GM19463 (cell line): ENCODE measurements around the gene DGKI.
"Not testable (repeated sequence)": the region's sequence is repeated elsewhere in the genome, so short reads cannot be mapped to it uniquely, and the experiment has no call there.

Experiments
- ATAC-seq: cut with Tn5 transposase; IDR thresholded peaks from one replicate; pipeline ENCODE4 v1.9.1; 2021; ENCODE audit warnings: mild to moderate bottlenecking, moderate library complexity; ENCODE audit not compliant: unreplicated experiment

The DGKI gene

GRCh38 chr7:137747359-137748031, 99.3 kb downstream of the DGKI start:
- ATAC-seq, result no peak

- no peak for ATAC-seq
These were observed 103.8 kb downstream of the DGKI start for GRCh38 chr7:137743021-137743420.

- no peak for ATAC-seq
These were observed 104.7 kb downstream of the DGKI start for GRCh38 chr7:137742051-137742450.

- no peak for ATAC-seq
These were observed 105.3 kb downstream of the DGKI start for GRCh38 chr7:137741443-137741842.

GRCh38 chr7:137734221-137734620, 112.6 kb downstream of the DGKI start:
- ATAC-seq, result no peak

GRCh38 chr7:137732168-137732567, 114.6 kb downstream of the DGKI start:
- ATAC-seq, result no peak

GRCh38 chr7:137731436-137731835, 115.3 kb downstream of the DGKI start:
- no peak for ATAC-seq

GRCh38 chr7:137728426-137728825, 118.3 kb downstream of the DGKI start:
- ATAC-seq, result no peak

- ATAC-seq, result no peak
These were observed 119.4 kb downstream of the DGKI start for GRCh38 chr7:137727413-137727812.

GRCh38 chr7:137718355-137718754, 128.4 kb downstream of the DGKI start:
- no peak for ATAC-seq

GRCh38 chr7:137717811-137718271, 128.9 kb downstream of the DGKI start:
- no peak for ATAC-seq

- ATAC-seq, result no peak
These were observed 129.7 kb downstream of the DGKI start for GRCh38 chr7:137717045-137717444.

GRCh38 chr7:137716061-137716460, 130.7 kb downstream of the DGKI start:
- ATAC-seq, result no peak

- ATAC-seq, result no peak
These were observed 131.2 kb downstream of the DGKI start for GRCh38 chr7:137715533-137715932.

GRCh38 chr7:137715121-137715520, 131.7 kb downstream of the DGKI start:
- ATAC-seq, result no peak

- ATAC-seq, result not testable (repeated sequence)
These were observed 140.4 kb downstream of the DGKI start for GRCh38 chr7:137706330-137706729.

- no peak for ATAC-seq
These were observed 142.1 kb downstream of the DGKI start for GRCh38 chr7:137704723-137705122.

GRCh38 chr7:137703291-137704010, 143.3 kb downstream of the DGKI start:
- ATAC-seq, result no peak

- ATAC-seq, result no peak
These were observed 149.8 kb downstream of the DGKI start for GRCh38 chr7:137696988-137697387.

- ATAC-seq, result no peak
These were observed 150.4 kb downstream of the DGKI start for GRCh38 chr7:137696376-137696775.

- no peak for ATAC-seq
These were observed 150.8 kb downstream of the DGKI start for GRCh38 chr7:137695942-137696341.

- no peak for ATAC-seq
These were observed 151.3 kb downstream of the DGKI start for GRCh38 chr7:137695494-137695893.
